MCF 10A (cell line): Measurements from ENCODE around the gene ABCA6. TPM values are rescaled to one million over a fixed set of nuclear protein-coding genes. Genes with fewer than 3 reads are reported as not detected.

Experiments
- BruUV-seq: library from RNA; stranded (reverse); fragments of 400-500 nt; replicated peaks from 2 replicates; lab custom pipeline; 2021; lab: Mats Ljungman, UMichigan
- CTCF ChIA-PET: fragments of 300-600 bp; sonication (Branson Sonifier 250); formaldehyde crosslinking; extraction: SDS; loops from one replicate; lab custom pipeline; 2021; ENCODE audit warnings: antibody characterized with exemption, inconsistent platforms; lab: Yijun Ruan, JAX
- POLR2A ChIA-PET: fragments of 300-600, 350-650 bp; sonication (Branson Sonifier 250); formaldehyde crosslinking; extraction: SDS; loops from one replicate; lab custom pipeline; 2020; ENCODE audit warnings: antibody characterized with exemption, inconsistent platforms; lab: Yijun Ruan, JAX
- DNase-seq: peaks from one replicate; pipeline ENCODE4 v3.0.0-alpha.2; 2018; ENCODE audit not compliant: unreplicated experiment
- H3K27ac Mint-ChIP-seq: one replicate; pipeline ENCODE4 v1.8.0; 2022; ENCODE audit warnings: mild to moderate bottlenecking, low read depth, mixed read lengths; ENCODE audit not compliant: unreplicated experiment
- H3K27me3 Mint-ChIP-seq: one replicate; pipeline ENCODE4 v1.8.0; 2022; ENCODE audit warnings: mixed read lengths; ENCODE audit not compliant: insufficient read depth, unreplicated experiment
- H3K36me3 Mint-ChIP-seq: one replicate; pipeline ENCODE4 v1.8.0; 2022; ENCODE audit warnings: mild to moderate bottlenecking, moderate library complexity, mixed read lengths; ENCODE audit not compliant: insufficient read depth, unreplicated experiment
- H3K4me1 Mint-ChIP-seq: one replicate; pipeline ENCODE4 v1.8.0; 2022; ENCODE audit warnings: mixed read lengths; ENCODE audit not compliant: insufficient read depth, unreplicated experiment
- H3K4me3 Mint-ChIP-seq: one replicate; pipeline ENCODE4 v1.8.0; 2022; ENCODE audit warnings: mild to moderate bottlenecking, moderate library complexity, mixed read lengths; ENCODE audit not compliant: unreplicated experiment
- H3K9me3 Mint-ChIP-seq: one replicate; pipeline ENCODE4 v1.8.0; 2022; ENCODE audit warnings: mixed read lengths; ENCODE audit not compliant: unreplicated experiment
- CTCF ChIP-seq: fragments of 200-600 bp; IDR thresholded peaks from one replicate; pipeline ENCODE4 v1.8.0; 2022; ENCODE audit warnings: antibody characterized with exemption, mild to moderate bottlenecking; ENCODE audit not compliant: unreplicated experiment
- intact Hi-C: fragments of 100-400 bp; cut with micrococcal nuclease; formaldehyde crosslinking; loops from 2 replicates; pipeline ENCODE4 v1.14.1; 2022
- total RNA-seq: library from RNA; stranded (reverse); gene quantifications from 2 replicates; pipeline ENCODE4 v1.2.3, GENCODE V29; 2022

ABCA6 gene
- total RNA-seq, 1 experiment from 2014 or later: 34.5 TPM

DNA sequence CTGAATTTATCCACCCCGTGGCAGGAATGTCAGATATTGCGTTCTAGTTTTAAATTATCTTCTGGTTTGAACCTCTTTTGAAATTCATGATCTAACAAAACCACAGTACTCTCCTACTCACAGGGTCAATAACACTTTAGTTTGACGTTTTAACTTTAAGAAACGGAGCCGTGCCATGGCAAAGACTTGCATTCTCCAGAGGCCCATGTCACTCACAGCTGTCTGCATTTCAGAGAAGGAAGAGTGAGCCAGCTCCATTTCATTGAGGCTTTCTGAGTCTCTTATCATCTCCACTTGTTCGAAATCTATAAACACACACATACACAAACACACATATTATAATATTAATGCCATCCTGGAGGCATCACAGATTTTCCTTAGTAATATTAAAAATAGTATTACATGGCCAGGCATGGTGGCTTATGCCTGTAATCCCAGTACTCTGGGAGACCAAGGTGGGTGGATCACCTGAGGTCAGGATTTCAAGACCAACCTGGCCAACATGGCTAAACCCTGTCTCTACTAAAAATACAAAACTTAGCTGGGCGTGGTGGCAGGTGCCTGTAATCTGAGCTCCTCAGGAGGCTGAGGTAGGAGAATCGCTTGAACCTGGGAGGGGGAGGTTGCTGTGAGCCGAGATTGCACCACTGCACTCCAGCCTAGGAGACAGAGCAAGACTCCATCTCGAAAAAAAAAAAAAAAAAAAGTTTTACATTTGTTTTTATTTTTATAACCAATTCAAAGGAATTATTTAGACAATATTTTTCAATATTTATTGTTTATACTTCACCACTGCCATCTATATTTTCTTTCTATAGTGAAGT lies 35.6 kb downstream of the ABCA6 start:
- Mint-ChIP-seq H3K4me1 (no peaks in the 10 kb centered on the region), H3K36me3 (peaks cover 27% of the 10 kb centered on the region), H3K27me3 (no peaks in the 10 kb centered on the region), H3K4me3 (no peak overlapping the region), H3K9me3 (no peaks in the 10 kb centered on the region), H3K27ac (no peak overlapping the region)
- ChIA-PET CTCF (interaction anchor here (0.6 kb wide), 1 partner anchor 127 kb away, joined by 3 read pairs; no protein-coding TSS in a partner anchor), POLR2A (interaction anchor here (0.6 kb wide), 2 partner anchors 15 to 181 kb away, joined by 3 read pairs; no protein-coding TSS in a partner anchor)
- no peak for TF ChIP-seq CTCF
- intact Hi-C loops: no loop called here
- DNase-seq: no peak
- BruUV-seq: no TSS peak

DNA sequence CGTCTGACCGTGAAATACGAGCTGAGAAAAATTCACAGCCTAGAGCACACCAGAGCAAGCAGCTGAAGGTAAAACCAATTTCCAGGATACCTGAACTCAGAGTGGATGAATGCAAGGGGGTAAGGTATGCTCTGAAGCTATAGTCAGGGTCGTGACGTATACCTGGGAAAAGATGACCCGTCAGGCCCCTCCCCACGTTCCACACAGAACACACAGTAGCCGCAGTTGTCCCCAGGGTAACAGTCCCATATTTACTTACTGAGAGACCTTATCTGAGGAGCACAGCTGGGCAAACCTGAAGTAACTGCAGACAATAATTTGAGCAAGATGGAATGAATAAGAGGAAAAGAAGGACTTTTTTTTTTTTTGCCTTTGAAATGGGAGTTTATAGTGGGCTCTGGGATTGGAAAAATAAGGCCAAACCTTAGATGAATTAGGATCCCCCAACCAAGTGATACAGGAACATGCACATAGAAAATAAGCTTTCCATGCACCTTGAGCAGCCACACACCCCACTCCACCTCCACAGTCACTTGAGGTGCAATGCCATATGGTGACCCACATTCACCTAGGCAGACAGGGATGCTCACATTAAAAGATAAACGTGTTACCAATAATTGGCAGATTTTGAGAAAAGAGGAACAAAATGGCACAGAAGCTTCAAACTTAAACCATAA lies 38.0 kb downstream of the ABCA6 start:
- no peaks in the 10 kb centered on the region for H3K9me3 Mint-ChIP-seq

DNA sequence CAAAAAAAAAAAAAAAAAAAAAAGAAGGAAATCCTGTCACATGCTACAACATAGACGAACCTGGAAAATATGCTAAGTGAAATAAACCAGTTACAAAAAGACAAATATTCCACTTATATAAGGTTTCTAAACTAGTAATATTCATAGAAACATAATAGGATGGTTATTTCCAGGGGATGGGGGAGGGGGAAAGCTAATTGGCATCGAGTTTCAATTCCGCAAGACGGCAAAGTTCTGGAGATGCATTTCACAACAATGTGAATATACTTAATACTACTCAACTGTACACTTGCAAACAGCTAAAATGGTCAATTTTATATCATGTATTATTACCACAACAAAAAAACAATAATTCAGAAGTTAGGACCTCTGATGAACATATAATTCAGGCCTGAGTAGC lies 43.1 kb downstream of the ABCA6 start:
- no peak for DNase-seq
- Mint-ChIP-seq H3K27me3 (no peaks in the 10 kb centered on the region), H3K36me3 (peaks cover 40% of the 10 kb centered on the region), H3K4me3 (no peak overlapping the region), H3K9me3 (no peaks in the 10 kb centered on the region), H3K27ac (no peak overlapping the region), H3K4me1 (no peaks in the 10 kb centered on the region)
- CTCF ChIA-PET: interaction anchor here (1.1 kb wide), 1 partner anchor 18 kb away, joined by 3 read pairs; no protein-coding TSS in a partner anchor
- intact Hi-C loops: no loop called here
- POLR2A ChIA-PET: interaction anchor here (0.9 kb wide), 1 partner anchor 8 kb away, joined by 3 read pairs; no protein-coding TSS in a partner anchor
- no peak for TF ChIP-seq CTCF
- BruUV-seq: no TSS peak

More for the DNA sequence above, 38.0 kb downstream of the ABCA6 start:
- Mint-ChIP-seq H3K4me3 (no peak overlapping the region), H3K36me3 (peaks cover 32% of the 10 kb centered on the region), H3K4me1 (no peaks in the 10 kb centered on the region), H3K27me3 (no peaks in the 10 kb centered on the region), H3K27ac (no peak overlapping the region)
- BruUV-seq: no TSS peak
- TF ChIP-seq CTCF: no peak
- DNase-seq: no peak
- intact Hi-C loops: no loop called here
- CTCF ChIA-PET: no interaction called here
- POLR2A ChIA-PET: no interaction called here

- BruUV-seq: no TSS peak
- TF ChIP-seq CTCF: no peak
These were observed 45.2 kb downstream of the ABCA6 start for GRCh38 chr17:69096541-69096940.

More at GRCh38 chr17:69096541-69096940, 45.2 kb downstream of the ABCA6 start:
- Mint-ChIP-seq H3K4me1 (no peaks in the 10 kb centered on the region), H3K9me3 (no peaks in the 10 kb centered on the region), H3K4me3 (no peak overlapping the region), H3K36me3 (peaks cover 40% of the 10 kb centered on the region), H3K27ac (no peak overlapping the region), H3K27me3 (no peaks in the 10 kb centered on the region)
- no peak for DNase-seq
- intact Hi-C loops: no loop called here
- CTCF ChIA-PET: interaction anchor here (0.6 kb wide), 1 partner anchor 145 kb away, joined by 3 read pairs; no protein-coding TSS in a partner anchor
- POLR2A ChIA-PET: interaction anchor here (0.6 to 1.4 kb wide), 2 partner anchors 9 to 1174 kb away, joined by 3 read pairs; no protein-coding TSS in a partner anchor
